LHCN-M2 (cell line): ENCODE measurements around the gene HSPA1B. TPM values are rescaled to one million over a fixed set of nuclear protein-coding genes. Genes with fewer than 3 reads are reported as not detected.
A peak's percentile ranks its signal among the peaks of the same experiment; 100 is the strongest.
"Not testable (repeated sequence)": the region's sequence is repeated elsewhere in the genome, so short reads cannot be mapped to it uniquely, and the experiment has no call there.

Source experiments
- DNase-seq: peaks from one replicate; pipeline ENCODE4 v3.0.0-alpha.2; 2012; ENCODE audit warnings: low read depth
- total RNA-seq: library from RNA; depleted of rRNA; stranded (reverse); fragments of >200 nt; gene quantifications from 2 replicates; pipeline ENCODE4 v1.2.3, GENCODE V29; 2014

HSPA1B gene
- total RNA-seq, 1 experiment from 2014 or later, result 86.1 TPM

- DNase-seq, result no peak
Observed at GRCh38 chr6:31858707-31859106, 31.2 kb downstream of the HSPA1B start.

- no peak for DNase-seq
Observed at GRCh38 chr6:31859923-31860322, 32.4 kb downstream of the HSPA1B start.

GRCh38 chr6:31860349-31860748, 32.8 kb downstream of the HSPA1B start:
- DNase-seq, result no peak

GRCh38 chr6:31861150-31861549, 33.6 kb downstream of the HSPA1B start:
- DNase-seq, result no peak

GRCh38 chr6:31861919-31862343, 34.4 kb downstream of the HSPA1B start:
- no peak for DNase-seq

GRCh38 chr6:31862344-31863235, 35.1 kb downstream of the HSPA1B start, which contains the start of gene NEU1:
NEU1 (minus strand) TSS chr6:31862821; CDS start chr6:31862776, 45 bp downstream.
- peak; percentile 100 for DNase-seq

- not testable (repeated sequence) for DNase-seq
Observed at GRCh38 chr6:31864123-31864562, 36.6 kb downstream of the HSPA1B start.

GRCh38 chr6:31864818-31865204, 37.3 kb downstream of the HSPA1B start:
- DNase-seq, result no peak

GRCh38 chr6:31865205-31866118, 37.9 kb downstream of the HSPA1B start:
- no peak for DNase-seq

GRCh38 chr6:31868658-31868971, 41.1 kb downstream of the HSPA1B start:
- not testable (repeated sequence) for DNase-seq

- no peak for DNase-seq
Observed at GRCh38 chr6:31869343-31869742, 41.8 kb downstream of the HSPA1B start.

GRCh38 chr6:31870385-31870921, 42.9 kb downstream of the HSPA1B start:
- no peak for DNase-seq

- DNase-seq, result no peak
Observed at GRCh38 chr6:31871046-31871659, 43.6 kb downstream of the HSPA1B start.

GRCh38 chr6:31874084-31874670, 46.6 kb downstream of the HSPA1B start:
- no peak for DNase-seq

GRCh38 chr6:31874836-31875572, 47.5 kb downstream of the HSPA1B start:
- DNase-seq, result no peak

- no peak for DNase-seq
Observed at GRCh38 chr6:31875877-31876276, 48.3 kb downstream of the HSPA1B start.

- DNase-seq, result no peak
Observed at GRCh38 chr6:31876357-31876756, 48.8 kb downstream of the HSPA1B start.

- DNase-seq, result no peak
Observed at GRCh38 chr6:31877125-31877650, 49.6 kb downstream of the HSPA1B start.

GRCh38 chr6:31877651-31878161, 50.2 kb downstream of the HSPA1B start:
- no peak for DNase-seq

GRCh38 chr6:31878222-31878621, 50.7 kb downstream of the HSPA1B start:
- no peak for DNase-seq
